ENCODE data around the gene OPA1. TPM values are rescaled to one million over a fixed set of nuclear protein-coding genes. Genes with fewer than 3 reads are reported as not detected.

The OPA1 gene
- total and polyA plus RNA-seq, 11 donors = 23.0 to 215 (median 106) TPM

Other genes starting within 250 kb of the OPA1 start
- gene ATP13A5, start 214.5 kb upstream of the OPA1 start, total RNA-seq = not detected
- not detected for gene ATP13A5, start 214.5 kb upstream of the OPA1 start, polyA plus RNA-seq
- under 1 TPM in 3 of 9 donors, not detected in 6; 0.48 to 0.97 (median 0.51) TPM for gene ATP13A4, start 38.3 kb upstream of the OPA1 start, total RNA-seq
- gene ATP13A4, start 38.3 kb upstream of the OPA1 start, polyA plus RNA-seq = not detected